Measurements from ENCODE around the gene GNB2. TPM values are rescaled to one million over a fixed set of nuclear protein-coding genes. Genes with fewer than 3 reads are reported as not detected.
"Not testable (repeated sequence)": the region's sequence is repeated elsewhere in the genome, so short reads cannot be mapped to it uniquely, and the experiment has no call there.

The GNB2 gene
- polyA plus RNA-seq, 1 donor (not counting 4 experiments of a cell fraction or from before 2014, with no cell fraction given), result 87.2 TPM

DNA sequence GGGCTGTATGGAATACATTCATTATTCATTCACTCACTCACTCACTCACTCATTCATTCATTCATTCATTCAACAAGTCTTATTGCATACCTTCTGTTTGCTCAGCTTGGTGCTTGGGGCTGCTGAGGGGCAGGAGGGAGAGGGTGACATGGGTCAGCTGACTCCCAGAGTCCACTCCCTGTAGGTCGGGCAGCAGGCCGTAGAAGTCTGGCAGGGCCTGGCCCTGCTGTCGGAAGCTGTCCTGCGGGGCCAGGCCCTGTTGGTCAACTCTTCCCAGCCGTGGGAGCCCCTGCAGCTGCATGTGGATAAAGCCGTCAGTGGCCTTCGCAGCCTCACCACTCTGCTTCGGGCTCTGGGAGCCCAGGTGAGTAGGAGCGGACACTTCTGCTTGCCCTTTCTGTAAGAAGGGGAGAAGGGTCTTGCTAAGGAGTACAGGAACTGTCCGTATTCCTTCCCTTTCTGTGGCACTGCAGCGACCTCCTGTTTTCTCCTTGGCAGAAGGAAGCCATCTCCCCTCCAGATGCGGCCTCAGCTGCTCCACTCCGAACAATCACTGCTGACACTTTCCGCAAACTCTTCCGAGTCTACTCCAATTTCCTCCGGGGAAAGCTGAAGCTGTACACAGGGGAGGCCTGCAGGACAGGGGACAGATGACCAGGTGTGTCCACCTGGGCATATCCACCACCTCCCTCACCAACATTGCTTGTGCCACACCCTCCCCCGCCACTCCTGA lies 49.1 kb downstream of the GNB2 start:
- Histone ChIP-seq H4K20me1 (ENCODE audit: control insufficient read depth, extremely low read depth, insufficient read depth, low read length) (no peaks in the 10 kb centered on the region), H3K79me2 (ENCODE audit: control insufficient read depth, insufficient read depth, low read length) (no peaks in the 10 kb centered on the region), H3K27me3 (ENCODE audit: control insufficient read depth, extremely low read depth, insufficient read depth, low read length) (peaks cover 17% of the 10 kb centered on the region), H3K9me3 (ENCODE audit: control insufficient read depth, low read depth, low read length) (no peaks in the 10 kb centered on the region), H3K9ac (ENCODE audit: control insufficient read depth, extremely low read depth, insufficient read depth, low read length) (no peak overlapping the region), H2AFZ (ENCODE audit: control insufficient read depth, low read length) (no peak overlapping the region), H3K36me3 (ENCODE audit: control insufficient read depth in 2 of 2, extremely low read depth in 1 of 2, insufficient read depth in 2 of 2, low read length in 2 of 2) (no peaks in the 10 kb centered on the region), H3K9me1 (ENCODE audit: control insufficient read depth, extremely low read depth, insufficient read depth, low read length) (no peaks in the 10 kb centered on the region), H3K4me1 (ENCODE audit: control insufficient read depth, extremely low read depth, insufficient read depth, low read length) (peaks cover 19% of the 10 kb centered on the region), H3K4me3 (ENCODE audit: control insufficient read depth in 2 of 3, extremely low read depth in 1 of 3, insufficient read depth in 2 of 3, low read depth in 1 of 3, low read length in 3 of 3) (no peak overlapping the region), H3K4me2 (ENCODE audit: control insufficient read depth, extremely low read depth, insufficient read depth, low read depth, low read length) (no peak overlapping the region), H3K27ac (ENCODE audit: control insufficient read depth, insufficient read depth, low read length) (no peak overlapping the region)
- TF ChIP-seq EZH2 (IDR thresholded peaks at IDR 0.05; ENCODE audit: low read length), result no peak
- TF ChIP-seq, protein P1, sequence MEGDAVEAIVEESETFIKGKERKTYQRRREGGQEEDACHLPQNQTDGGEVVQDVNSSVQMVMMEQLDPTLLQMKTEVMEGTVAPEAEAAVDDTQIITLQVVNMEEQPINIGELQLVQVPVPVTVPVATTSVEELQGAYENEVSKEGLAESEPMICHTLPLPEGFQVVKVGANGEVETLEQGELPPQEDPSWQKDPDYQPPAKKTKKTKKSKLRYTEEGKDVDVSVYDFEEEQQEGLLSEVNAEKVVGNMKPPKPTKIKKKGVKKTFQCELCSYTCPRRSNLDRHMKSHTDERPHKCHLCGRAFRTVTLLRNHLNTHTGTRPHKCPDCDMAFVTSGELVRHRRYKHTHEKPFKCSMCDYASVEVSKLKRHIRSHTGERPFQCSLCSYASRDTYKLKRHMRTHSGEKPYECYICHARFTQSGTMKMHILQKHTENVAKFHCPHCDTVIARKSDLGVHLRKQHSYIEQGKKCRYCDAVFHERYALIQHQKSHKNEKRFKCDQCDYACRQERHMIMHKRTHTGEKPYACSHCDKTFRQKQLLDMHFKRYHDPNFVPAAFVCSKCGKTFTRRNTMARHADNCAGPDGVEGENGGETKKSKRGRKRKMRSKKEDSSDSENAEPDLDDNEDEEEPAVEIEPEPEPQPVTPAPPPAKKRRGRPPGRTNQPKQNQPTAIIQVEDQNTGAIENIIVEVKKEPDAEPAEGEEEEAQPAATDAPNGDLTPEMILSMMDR (optimal IDR thresholded peaks at IDR 0.05 in 1 of 3, IDR thresholded peaks at IDR 0.05 in 1 of 3, conservative IDR thresholded peaks at IDR 0.05 in 1 of 3; ENCODE audit: extremely low read depth in 1 of 3, insufficient read depth in 2 of 3, low read length in 3 of 3), result no peak
- dilution Hi-C loops (cut with MboI; ENCODE audit: extremely low pct_ligation_motif_present, low sequenced_read_pairs), result no loop called here
- DNase-seq (ENCODE audit: low read depth, low spot score) (no peak), FAIRE-seq (no peak)

- Histone ChIP-seq H3K4me1 (ENCODE audit: control insufficient read depth, extremely low read depth, insufficient read depth, low read length) (peaks cover 19% of the 10 kb centered on the region), H3K36me3 (ENCODE audit: control insufficient read depth in 2 of 2, extremely low read depth in 1 of 2, insufficient read depth in 2 of 2, low read length in 2 of 2) (no peaks in the 10 kb centered on the region), H3K4me2 (ENCODE audit: control insufficient read depth, extremely low read depth, insufficient read depth, low read depth, low read length) (no peak overlapping the region), H3K9ac (ENCODE audit: control insufficient read depth, extremely low read depth, insufficient read depth, low read length) (no peak overlapping the region), H3K27ac (ENCODE audit: control insufficient read depth, insufficient read depth, low read length) (no peak overlapping the region), H3K4me3 (ENCODE audit: control insufficient read depth in 2 of 3, extremely low read depth in 1 of 3, insufficient read depth in 2 of 3, low read depth in 1 of 3, low read length in 3 of 3) (no peak overlapping the region), H4K20me1 (ENCODE audit: control insufficient read depth, extremely low read depth, insufficient read depth, low read length) (no peaks in the 10 kb centered on the region), H2AFZ (ENCODE audit: control insufficient read depth, low read length) (no peak overlapping the region), H3K9me1 (ENCODE audit: control insufficient read depth, extremely low read depth, insufficient read depth, low read length) (no peaks in the 10 kb centered on the region), H3K9me3 (ENCODE audit: control insufficient read depth, low read depth, low read length) (no peaks in the 10 kb centered on the region), H3K79me2 (ENCODE audit: control insufficient read depth, insufficient read depth, low read length) (no peaks in the 10 kb centered on the region), H3K27me3 (ENCODE audit: control insufficient read depth, extremely low read depth, insufficient read depth, low read length) (peaks cover 17% of the 10 kb centered on the region)
- dilution Hi-C loops (cut with MboI; ENCODE audit: extremely low pct_ligation_motif_present, low sequenced_read_pairs), result no loop called here
- TF ChIP-seq EZH2 (IDR thresholded peaks at IDR 0.05; ENCODE audit: low read length), result no peak
- TF ChIP-seq, protein P1 (optimal IDR thresholded peaks at IDR 0.05 in 1 of 3, IDR thresholded peaks at IDR 0.05 in 1 of 3, conservative IDR thresholded peaks at IDR 0.05 in 1 of 3; ENCODE audit: extremely low read depth in 1 of 3, insufficient read depth in 2 of 3, low read length in 3 of 3), result no peak
- DNase-seq (ENCODE audit: low read depth, low spot score) (no peak), FAIRE-seq (no peak)
Measured at GRCh38 chr7:100723732-100724275, 50.3 kb downstream of the GNB2 start.

DNA sequence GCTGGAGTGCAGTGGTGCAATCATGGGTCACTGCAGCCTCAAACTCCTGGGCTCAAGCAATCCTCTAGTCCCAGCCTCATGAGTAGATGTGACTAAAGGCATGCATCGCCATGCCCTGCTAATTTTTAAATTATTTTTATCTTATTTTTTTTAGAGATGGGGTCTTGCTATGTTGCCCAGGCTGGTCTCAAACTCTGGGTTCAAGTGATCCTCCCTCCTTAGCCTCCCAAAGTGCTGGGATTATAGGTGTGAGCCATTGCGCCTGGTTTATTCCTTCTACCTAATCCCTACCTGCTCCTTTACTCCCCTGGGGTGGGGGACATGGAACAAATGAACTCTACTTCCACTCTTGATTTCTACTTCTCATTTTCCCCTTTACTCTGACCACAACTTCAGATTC lies 50.8 kb downstream of the GNB2 start:
- H3K4me3 ChIP-seq (ENCODE audit: control insufficient read depth in 2 of 3, extremely low read depth in 1 of 3, insufficient read depth in 2 of 3, low read depth in 1 of 3, low read length in 3 of 3); dilution Hi-C loops (cut with MboI; ENCODE audit: extremely low pct_ligation_motif_present, low sequenced_read_pairs): not testable (repeated sequence)
- peaks cover 17% of the 10 kb centered on the region for H3K27me3 ChIP-seq (ENCODE audit: control insufficient read depth, extremely low read depth, insufficient read depth, low read length)

More for the DNA sequence above, 50.8 kb downstream of the GNB2 start:
- not testable (repeated sequence) for FAIRE-seq; H3K4me2 ChIP-seq (ENCODE audit: control insufficient read depth, extremely low read depth, insufficient read depth, low read depth, low read length); H3K36me3 ChIP-seq (ENCODE audit: control insufficient read depth in 2 of 2, extremely low read depth in 1 of 2, insufficient read depth in 2 of 2, low read length in 2 of 2); H3K79me2 ChIP-seq (ENCODE audit: control insufficient read depth, insufficient read depth, low read length); H4K20me1 ChIP-seq (ENCODE audit: control insufficient read depth, extremely low read depth, insufficient read depth, low read length); H2AFZ ChIP-seq (ENCODE audit: control insufficient read depth, low read length); H3K9ac ChIP-seq (ENCODE audit: control insufficient read depth, extremely low read depth, insufficient read depth, low read length); H3K9me3 ChIP-seq (ENCODE audit: control insufficient read depth, low read depth, low read length); H3K9me1 ChIP-seq (ENCODE audit: control insufficient read depth, extremely low read depth, insufficient read depth, low read length); DNase-seq (ENCODE audit: low read depth, low spot score); H3K27ac ChIP-seq (ENCODE audit: control insufficient read depth, insufficient read depth, low read length)
- H3K4me1 ChIP-seq (ENCODE audit: control insufficient read depth, extremely low read depth, insufficient read depth, low read length), result peaks cover 19% of the 10 kb centered on the region
